ENCODE measurements around the gene FAT2. TPM values are rescaled to one million over a fixed set of nuclear protein-coding genes. Genes with fewer than 3 reads are reported as not detected.

FAT2 gene
- total RNA-seq, 1 donor from 2014 or later = 0.14 TPM

DNA sequence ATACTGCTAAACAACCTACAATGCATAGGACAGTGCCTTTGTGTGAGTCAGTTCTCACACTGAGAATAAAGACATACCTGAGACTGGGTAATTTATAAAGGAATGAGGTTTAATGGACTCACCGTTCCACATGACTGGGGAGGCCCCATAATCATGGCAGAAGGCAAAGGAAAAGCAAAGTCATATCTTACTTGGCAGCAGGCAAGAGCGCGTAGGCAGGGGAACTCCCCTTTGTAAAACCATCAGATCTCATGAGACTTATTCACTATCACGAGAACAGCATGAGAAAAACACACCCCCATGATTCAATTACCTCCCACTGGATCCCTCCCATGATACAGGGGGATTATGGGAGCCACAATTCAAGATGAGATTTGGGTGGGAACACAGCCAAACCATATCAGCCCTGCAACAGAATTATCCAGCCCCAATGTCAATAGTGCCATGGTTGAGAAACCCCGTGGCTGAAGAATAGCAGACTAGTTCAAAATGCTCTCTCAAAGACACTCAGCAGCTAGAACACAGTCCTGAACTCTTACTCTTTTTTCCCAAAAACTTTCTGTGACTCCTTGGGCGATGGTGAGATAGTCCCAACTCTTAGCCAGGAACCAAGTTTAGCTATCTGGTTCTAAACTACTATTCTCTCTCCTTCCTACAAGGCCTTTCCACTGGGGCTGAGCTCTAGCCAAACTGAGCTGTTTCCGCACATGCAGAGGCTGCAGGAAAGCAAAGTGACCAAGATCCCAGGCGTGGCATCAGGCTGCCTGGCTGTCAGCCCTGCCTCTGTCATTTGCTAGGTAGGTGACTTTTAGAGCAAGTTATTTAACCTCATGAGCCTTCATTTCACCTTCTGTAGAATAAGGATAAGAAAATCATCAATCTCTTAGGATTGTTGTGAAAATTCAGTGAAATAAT lies 21.7 kb downstream of the FAT2 start:
- TF ChIP-seq, protein P1, sequence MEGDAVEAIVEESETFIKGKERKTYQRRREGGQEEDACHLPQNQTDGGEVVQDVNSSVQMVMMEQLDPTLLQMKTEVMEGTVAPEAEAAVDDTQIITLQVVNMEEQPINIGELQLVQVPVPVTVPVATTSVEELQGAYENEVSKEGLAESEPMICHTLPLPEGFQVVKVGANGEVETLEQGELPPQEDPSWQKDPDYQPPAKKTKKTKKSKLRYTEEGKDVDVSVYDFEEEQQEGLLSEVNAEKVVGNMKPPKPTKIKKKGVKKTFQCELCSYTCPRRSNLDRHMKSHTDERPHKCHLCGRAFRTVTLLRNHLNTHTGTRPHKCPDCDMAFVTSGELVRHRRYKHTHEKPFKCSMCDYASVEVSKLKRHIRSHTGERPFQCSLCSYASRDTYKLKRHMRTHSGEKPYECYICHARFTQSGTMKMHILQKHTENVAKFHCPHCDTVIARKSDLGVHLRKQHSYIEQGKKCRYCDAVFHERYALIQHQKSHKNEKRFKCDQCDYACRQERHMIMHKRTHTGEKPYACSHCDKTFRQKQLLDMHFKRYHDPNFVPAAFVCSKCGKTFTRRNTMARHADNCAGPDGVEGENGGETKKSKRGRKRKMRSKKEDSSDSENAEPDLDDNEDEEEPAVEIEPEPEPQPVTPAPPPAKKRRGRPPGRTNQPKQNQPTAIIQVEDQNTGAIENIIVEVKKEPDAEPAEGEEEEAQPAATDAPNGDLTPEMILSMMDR (IDR thresholded peaks at IDR 0.05; ENCODE audit: insufficient read depth, low read depth, low read length) = no peak
- TF ChIP-seq EZH2 (IDR thresholded peaks at IDR 0.05; ENCODE audit: insufficient read depth, low read length) = no peak
- Histone ChIP-seq H3K27ac (ENCODE audit: low read depth, low read length) (no peak overlapping the region), H3K9ac (ENCODE audit: low read length) (no peak overlapping the region), H4K20me1 (ENCODE audit: insufficient read depth, low read length) (no peaks in the 10 kb centered on the region), H3K4me2 (ENCODE audit: low read length) (no peak overlapping the region), H3K27me3 (ENCODE audit: insufficient read depth, low read length) (peaks cover 2% of the 10 kb centered on the region), H3K4me1 (ENCODE audit: insufficient read depth, low read length) (no peaks in the 10 kb centered on the region), H3K4me3 (ENCODE audit: insufficient read depth, low read depth, low read length) (no peak overlapping the region), H3K79me2 (ENCODE audit: insufficient read depth, low read length) (no peaks in the 10 kb centered on the region), H3K36me3 (ENCODE audit: insufficient read depth, low read length) (no peaks in the 10 kb centered on the region), H2AFZ (ENCODE audit: low read depth, low read length) (no peak overlapping the region), H3K9me3 (ENCODE audit: insufficient read depth, low read depth, low read length) (no peaks in the 10 kb centered on the region)
- no peaks in the 10 kb centered on the region for H3K36me3 Mint-ChIP-seq (ENCODE audit: low read depth, unreplicated experiment)
- FAIRE-seq (no peak), DNase-seq (ENCODE audit: low read depth) (no peak)
- H3K4me1 Mint-ChIP-seq (ENCODE audit: low read depth, unreplicated experiment) = no peaks in the 10 kb centered on the region
- H3K4me3 Mint-ChIP-seq (ENCODE audit: unreplicated experiment) = no peak overlapping the region
- H3K27me3 Mint-ChIP-seq (ENCODE audit: low read depth, unreplicated experiment) = peaks cover 33% of the 10 kb centered on the region
- peaks cover 9% of the 10 kb centered on the region for H3K9me3 Mint-ChIP-seq (ENCODE audit: unreplicated experiment)
- no peak overlapping the region for H3K27ac Mint-ChIP-seq (ENCODE audit: unreplicated experiment)

DNA sequence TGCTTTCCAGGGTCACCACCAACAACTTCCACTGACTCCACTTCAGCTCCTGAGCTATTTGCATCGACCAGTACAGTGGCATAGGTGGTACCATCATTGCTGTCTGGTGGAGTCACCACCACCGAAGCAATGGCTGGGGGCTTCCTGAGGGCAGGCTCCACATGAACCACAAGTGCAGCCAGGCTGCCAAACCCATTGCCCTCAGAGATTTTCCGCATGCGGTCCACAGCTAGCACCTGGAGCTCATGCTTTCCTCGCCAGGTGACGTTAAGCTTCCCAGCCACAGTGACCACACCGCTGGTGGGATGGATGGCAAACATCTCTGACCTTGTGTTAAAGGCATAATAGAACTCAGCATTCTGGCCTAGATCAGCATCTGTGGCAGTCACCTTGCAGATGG lies 23.1 kb downstream of the FAT2 start:
- Mint-ChIP-seq H3K36me3 (ENCODE audit: low read depth, unreplicated experiment) (no peaks in the 10 kb centered on the region), H3K27ac (ENCODE audit: unreplicated experiment) (no peak overlapping the region), H3K9me3 (ENCODE audit: unreplicated experiment) (peaks cover 9% of the 10 kb centered on the region), H3K27me3 (ENCODE audit: low read depth, unreplicated experiment) (peaks cover 34% of the 10 kb centered on the region), H3K4me1 (ENCODE audit: low read depth, unreplicated experiment) (no peaks in the 10 kb centered on the region), H3K4me3 (ENCODE audit: unreplicated experiment) (no peak overlapping the region)
- DNase-seq (ENCODE audit: low read depth) = no peak
- Histone ChIP-seq H3K79me2 (ENCODE audit: insufficient read depth, low read length) (no peaks in the 10 kb centered on the region), H3K9me3 (ENCODE audit: insufficient read depth, low read depth, low read length) (no peaks in the 10 kb centered on the region), H4K20me1 (ENCODE audit: insufficient read depth, low read length) (no peaks in the 10 kb centered on the region), H3K36me3 (ENCODE audit: insufficient read depth, low read length) (no peaks in the 10 kb centered on the region), H2AFZ (ENCODE audit: low read depth, low read length) (no peak overlapping the region), H3K27ac (ENCODE audit: low read depth, low read length) (no peak overlapping the region), H3K4me1 (ENCODE audit: insufficient read depth, low read length) (no peaks in the 10 kb centered on the region), H3K9ac (ENCODE audit: low read length) (no peak overlapping the region), H3K4me2 (ENCODE audit: low read length) (no peak overlapping the region), H3K4me3 (ENCODE audit: insufficient read depth, low read depth, low read length) (no peak overlapping the region), H3K27me3 (ENCODE audit: insufficient read depth, low read length) (peaks cover 2% of the 10 kb centered on the region)
- no peak for FAIRE-seq
- TF ChIP-seq, protein P1 (IDR thresholded peaks at IDR 0.05; ENCODE audit: insufficient read depth, low read depth, low read length) = no peak
- no peak for TF ChIP-seq EZH2 (IDR thresholded peaks at IDR 0.05; ENCODE audit: insufficient read depth, low read length)

DNA sequence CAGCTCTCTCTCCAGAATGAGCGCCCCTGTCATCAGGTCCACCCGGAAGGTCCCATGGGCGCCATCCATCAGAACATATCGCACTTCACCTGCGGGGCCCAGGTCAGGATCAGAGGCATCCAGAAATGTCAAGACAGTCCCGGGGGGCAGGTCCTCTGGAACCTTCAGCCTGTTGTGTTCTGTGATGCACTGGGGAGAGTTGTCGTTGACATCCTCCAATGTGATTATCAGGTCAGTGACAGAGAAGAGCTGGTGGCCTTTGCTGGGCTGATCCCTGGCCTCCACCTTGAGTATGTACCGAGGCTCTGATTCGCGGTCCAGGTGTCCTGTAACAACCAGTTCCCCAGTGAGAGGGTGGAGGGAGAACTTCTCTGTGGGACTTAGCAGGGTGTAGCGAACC lies 25.2 kb downstream of the FAT2 start:
- Histone ChIP-seq H3K9me3 (ENCODE audit: insufficient read depth, low read depth, low read length) (no peaks in the 10 kb centered on the region), H3K27me3 (ENCODE audit: insufficient read depth, low read length) (peaks cover 2% of the 10 kb centered on the region), H2AFZ (ENCODE audit: low read depth, low read length) (no peak overlapping the region), H3K4me2 (ENCODE audit: low read length) (no peak overlapping the region), H3K79me2 (ENCODE audit: insufficient read depth, low read length) (no peaks in the 10 kb centered on the region), H3K36me3 (ENCODE audit: insufficient read depth, low read length) (no peaks in the 10 kb centered on the region), H3K9ac (ENCODE audit: low read length) (no peak overlapping the region), H3K27ac (ENCODE audit: low read depth, low read length) (no peak overlapping the region), H4K20me1 (ENCODE audit: insufficient read depth, low read length) (no peaks in the 10 kb centered on the region), H3K4me3 (ENCODE audit: insufficient read depth, low read depth, low read length) (no peak overlapping the region), H3K4me1 (ENCODE audit: insufficient read depth, low read length) (no peaks in the 10 kb centered on the region)
- H3K36me3 Mint-ChIP-seq (ENCODE audit: low read depth, unreplicated experiment) = no peaks in the 10 kb centered on the region
- TF ChIP-seq, protein P1 (IDR thresholded peaks at IDR 0.05; ENCODE audit: insufficient read depth, low read depth, low read length) = no peak
- no peak for TF ChIP-seq EZH2 (IDR thresholded peaks at IDR 0.05; ENCODE audit: insufficient read depth, low read length)
- FAIRE-seq = no peak
- no peak for DNase-seq (ENCODE audit: low read depth)
- H3K4me3 Mint-ChIP-seq (ENCODE audit: unreplicated experiment) = no peak overlapping the region
- no peak overlapping the region for H3K27ac Mint-ChIP-seq (ENCODE audit: unreplicated experiment)
- peaks cover 12% of the 10 kb centered on the region for H3K9me3 Mint-ChIP-seq (ENCODE audit: unreplicated experiment)
- no peaks in the 10 kb centered on the region for H3K4me1 Mint-ChIP-seq (ENCODE audit: low read depth, unreplicated experiment)
- peaks cover 37% of the 10 kb centered on the region for H3K27me3 Mint-ChIP-seq (ENCODE audit: low read depth, unreplicated experiment)
